SK-N-SH (cell line): ENCODE data around the gene APOLD1.

Experiments used
- MEF2A ChIP-seq: IDR thresholded peaks from 2 replicates; pipeline ENCODE4 v1.4.0; 2012; ENCODE audit warnings: low read depth, borderline replicate concordance
- POLR2AphosphoS5 ChIP-seq: IDR thresholded peaks from 2 replicates; pipeline ENCODE4 v1.6.1; 2012; ENCODE audit warnings: low read depth, low read length
- RAD21 ChIP-seq: IDR thresholded peaks from 2 replicates; pipeline ENCODE4 v1.6.1; 2012; ENCODE audit warnings: mild to moderate bottlenecking, low read length
- SIN3A ChIP-seq: IDR thresholded peaks from 2 replicates; pipeline ENCODE4 v1.6.1; 2012; ENCODE audit warnings: low read depth, mild to moderate bottlenecking, low read length, moderate library complexity, borderline replicate concordance
- TF ChIP-seq, protein P1 (sequence below): fragments of 200-600 bp; sonication (generic); IDR thresholded peaks from 2 replicates; pipeline ENCODE4 v1.6.1; 2017; ENCODE audit warnings: antibody characterized with exemption, mild to moderate bottlenecking, moderate library complexity
- TF ChIP-seq, protein P2 (sequence below): IDR thresholded peaks from 2 replicates; pipeline ENCODE4 v1.4.0; 2012; ENCODE audit warnings: low read depth, borderline replicate concordance
- TF ChIP-seq, protein P3 (sequence below): IDR thresholded peaks from 2 replicates; pipeline ENCODE4 v1.4.0; 2012; ENCODE audit warnings: low read depth, borderline replicate concordance

DNA sequence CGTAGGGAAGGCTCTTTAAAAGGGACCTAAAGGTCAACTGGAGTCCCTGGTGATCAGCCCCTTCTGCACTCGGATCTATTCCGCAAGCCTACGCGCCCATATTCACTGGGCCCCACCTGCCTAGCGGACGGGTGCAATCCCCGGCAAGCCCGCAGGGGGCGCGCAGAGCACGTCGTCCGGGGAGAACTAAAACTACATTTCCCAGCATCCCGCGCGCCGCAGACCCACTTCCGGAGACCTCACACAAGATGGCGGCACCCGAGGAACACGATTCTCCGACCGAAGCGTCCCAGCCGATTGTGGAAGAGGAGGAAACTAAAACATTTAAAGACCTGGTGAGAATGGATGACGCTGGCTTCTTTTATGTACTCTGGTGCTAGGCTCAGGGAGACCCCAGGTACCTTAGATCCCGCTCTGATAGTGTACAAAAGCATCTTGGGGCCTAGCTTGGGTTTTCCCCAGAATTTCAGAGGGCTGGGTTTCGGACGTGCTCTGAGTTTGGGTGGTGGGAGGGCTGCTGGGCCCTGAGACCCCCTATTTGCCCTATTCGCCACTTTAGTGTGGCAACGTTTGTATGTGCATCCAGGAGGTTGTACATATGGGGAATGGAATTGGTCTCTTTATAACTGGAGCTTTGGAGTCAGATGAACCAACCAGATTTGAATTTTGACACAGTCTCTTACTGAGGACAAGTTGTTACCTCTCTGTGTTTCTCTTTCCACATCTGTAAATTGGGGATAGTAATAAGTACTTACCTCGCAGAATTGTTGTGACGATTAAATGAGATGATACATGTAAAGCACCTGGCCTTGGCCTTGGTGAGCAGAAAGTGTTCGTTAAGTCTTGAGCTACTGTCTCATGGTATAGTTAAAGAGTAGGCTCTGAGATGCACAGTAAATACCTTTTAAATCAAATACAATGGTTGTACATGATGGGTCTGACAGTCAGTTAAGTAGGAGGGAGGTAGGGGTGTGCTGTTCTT is 28.0 kb downstream of the APOLD1 start, which contains the start of gene DDX47:
- TF ChIP-seq MEF2A, result no peak
- TF ChIP-seq POLR2AphosphoS5, result peak; percentile 85
- TF ChIP-seq, protein P1, sequence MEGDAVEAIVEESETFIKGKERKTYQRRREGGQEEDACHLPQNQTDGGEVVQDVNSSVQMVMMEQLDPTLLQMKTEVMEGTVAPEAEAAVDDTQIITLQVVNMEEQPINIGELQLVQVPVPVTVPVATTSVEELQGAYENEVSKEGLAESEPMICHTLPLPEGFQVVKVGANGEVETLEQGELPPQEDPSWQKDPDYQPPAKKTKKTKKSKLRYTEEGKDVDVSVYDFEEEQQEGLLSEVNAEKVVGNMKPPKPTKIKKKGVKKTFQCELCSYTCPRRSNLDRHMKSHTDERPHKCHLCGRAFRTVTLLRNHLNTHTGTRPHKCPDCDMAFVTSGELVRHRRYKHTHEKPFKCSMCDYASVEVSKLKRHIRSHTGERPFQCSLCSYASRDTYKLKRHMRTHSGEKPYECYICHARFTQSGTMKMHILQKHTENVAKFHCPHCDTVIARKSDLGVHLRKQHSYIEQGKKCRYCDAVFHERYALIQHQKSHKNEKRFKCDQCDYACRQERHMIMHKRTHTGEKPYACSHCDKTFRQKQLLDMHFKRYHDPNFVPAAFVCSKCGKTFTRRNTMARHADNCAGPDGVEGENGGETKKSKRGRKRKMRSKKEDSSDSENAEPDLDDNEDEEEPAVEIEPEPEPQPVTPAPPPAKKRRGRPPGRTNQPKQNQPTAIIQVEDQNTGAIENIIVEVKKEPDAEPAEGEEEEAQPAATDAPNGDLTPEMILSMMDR, result peak; percentile 82
- TF ChIP-seq, protein P2, sequence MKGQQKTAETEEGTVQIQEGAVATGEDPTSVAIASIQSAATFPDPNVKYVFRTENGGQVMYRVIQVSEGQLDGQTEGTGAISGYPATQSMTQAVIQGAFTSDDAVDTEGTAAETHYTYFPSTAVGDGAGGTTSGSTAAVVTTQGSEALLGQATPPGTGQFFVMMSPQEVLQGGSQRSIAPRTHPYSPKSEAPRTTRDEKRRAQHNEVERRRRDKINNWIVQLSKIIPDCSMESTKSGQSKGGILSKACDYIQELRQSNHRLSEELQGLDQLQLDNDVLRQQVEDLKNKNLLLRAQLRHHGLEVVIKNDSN, result no peak
- TF ChIP-seq SIN3A, result peak; percentile 85; the same call in 1 of the 2 replicates
- TF ChIP-seq, protein P3, sequence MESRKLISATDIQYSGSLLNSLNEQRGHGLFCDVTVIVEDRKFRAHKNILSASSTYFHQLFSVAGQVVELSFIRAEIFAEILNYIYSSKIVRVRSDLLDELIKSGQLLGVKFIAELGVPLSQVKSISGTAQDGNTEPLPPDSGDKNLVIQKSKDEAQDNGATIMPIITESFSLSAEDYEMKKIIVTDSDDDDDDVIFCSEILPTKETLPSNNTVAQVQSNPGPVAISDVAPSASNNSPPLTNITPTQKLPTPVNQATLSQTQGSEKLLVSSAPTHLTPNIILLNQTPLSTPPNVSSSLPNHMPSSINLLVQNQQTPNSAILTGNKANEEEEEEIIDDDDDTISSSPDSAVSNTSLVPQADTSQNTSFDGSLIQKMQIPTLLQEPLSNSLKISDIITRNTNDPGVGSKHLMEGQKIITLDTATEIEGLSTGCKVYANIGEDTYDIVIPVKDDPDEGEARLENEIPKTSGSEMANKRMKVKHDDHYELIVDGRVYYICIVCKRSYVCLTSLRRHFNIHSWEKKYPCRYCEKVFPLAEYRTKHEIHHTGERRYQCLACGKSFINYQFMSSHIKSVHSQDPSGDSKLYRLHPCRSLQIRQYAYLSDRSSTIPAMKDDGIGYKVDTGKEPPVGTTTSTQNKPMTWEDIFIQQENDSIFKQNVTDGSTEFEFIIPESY, result no peak
- TF ChIP-seq RAD21, result peak; percentile 61
